HepG2 (cell line): Measurements from ENCODE around the gene MAN2B2. TPM values are rescaled to one million over a fixed set of nuclear protein-coding genes. Genes with fewer than 3 reads are reported as not detected.
A peak's percentile ranks its signal among the peaks of the same experiment; 100 is the strongest.

Experiments used
- CEBPB ChIP-seq: IDR thresholded peaks from 2 replicates; pipeline ENCODE4 v1.6.1; 2011; ENCODE audit warnings: low read depth, low read length, improper control_type of control experiment, borderline replicate concordance
- FOXA1 ChIP-seq, 2 experiments: fragments of 450-650 bp in 1 of 2; sonication (generic) in 1 of 2; formaldehyde crosslinking in 1 of 2; IDR thresholded peaks; 2 replicates each; pipeline versions ENCODE4 v1.4.0 to v1.6.1; 2016 to 2020; ENCODE audit warnings: missing genetic modification reagents in 1 of 2
- FOXK1 ChIP-seq: sonication (generic); formaldehyde crosslinking; IDR thresholded peaks from 2 replicates; pipeline ENCODE4 v1.4.0; 2020; ENCODE audit warnings: low read depth, missing genetic modification reagents, borderline replicate concordance
- FOXO4 ChIP-seq: sonication (generic); formaldehyde crosslinking; conservative IDR thresholded peaks from 2 replicates; pipeline ENCODE4 v1.8.1; 2023; ENCODE audit warnings: missing genetic modification reagents
- HMGXB3 ChIP-seq: sonication (generic); formaldehyde crosslinking; IDR thresholded peaks from 2 replicates; pipeline ENCODE4 v1.4.0; 2020; ENCODE audit warnings: missing genetic modification reagents, borderline replicate concordance
- RXRA ChIP-seq: sonication (generic); formaldehyde crosslinking; IDR thresholded peaks from 2 replicates; pipeline ENCODE4 v1.5.1; 2020; ENCODE audit warnings: missing genetic modification reagents
- SALL1 ChIP-seq: sonication (generic); formaldehyde crosslinking; IDR thresholded peaks from 2 replicates; pipeline ENCODE4 v1.8.0; 2022; ENCODE audit warnings: mild to moderate bottlenecking, missing genetic modification reagents
- SNAPC5 ChIP-seq: sonication (generic); formaldehyde crosslinking; IDR thresholded peaks from 2 replicates; pipeline ENCODE4 v1.8.1; 2023; ENCODE audit warnings: mild to moderate bottlenecking, missing genetic modification reagents, borderline replicate concordance
- ZBTB7A ChIP-seq: sonication (generic); formaldehyde crosslinking; IDR thresholded peaks from 2 replicates; pipeline ENCODE4 v1.8.0; 2022; ENCODE audit warnings: mild to moderate bottlenecking, missing genetic modification reagents
- ZFP91 ChIP-seq: sonication (generic); formaldehyde crosslinking; IDR thresholded peaks from 2 replicates; pipeline ENCODE4 v1.9.0; 2022; ENCODE audit warnings: missing genetic modification reagents, mild to moderate bottlenecking, borderline replicate concordance
- ZNF331 ChIP-seq: sonication (generic); formaldehyde crosslinking; IDR thresholded peaks from 2 replicates; pipeline ENCODE4 v1.4.0; 2020; ENCODE audit warnings: missing genetic modification reagents
- ZNF597 ChIP-seq: sonication (generic); formaldehyde crosslinking; IDR thresholded peaks from 2 replicates; pipeline ENCODE4 v1.5.0; 2020; ENCODE audit warnings: missing genetic modification reagents
- ZNF644 ChIP-seq: IDR thresholded peaks from 2 replicates; pipeline ENCODE4 v1.6.1; 2016; ENCODE audit warnings: low read depth
- ZNF687 ChIP-seq: sonication (generic); formaldehyde crosslinking; IDR thresholded peaks from 2 replicates; pipeline ENCODE4 v1.5.1; 2020; ENCODE audit warnings: mild to moderate bottlenecking, missing genetic modification reagents, moderate library complexity
- ZNF720 ChIP-seq: sonication (generic); formaldehyde crosslinking; IDR thresholded peaks from 2 replicates; pipeline ENCODE4 v1.4.0; 2020; ENCODE audit warnings: missing genetic modification reagents
- polyA plus RNA-seq, 8 experiments: library from polyadenylated mRNA; depleted of rRNA in 3 of 8; stranded (reverse) in 7 of 8; unstranded in 1 of 8; fragments of >200 nt; fragmentation: Illumina TruSeq in 4 of 8; extraction: Trizol in 4 of 8; gene quantifications; 2 replicates each; pipeline versions ENCODE4 v1.2.1 to v1.2.3, GENCODE V29; 2011 to 2016; ENCODE audit warnings: low read depth in 4 of 8, missing spikeins in 1 of 8, mixed read lengths in 1 of 8; ENCODE audit not compliant: insufficient read depth in 1 of 8
- total RNA-seq, 5 experiments: library from RNA; depleted of rRNA; stranded (reverse); fragments of >200 nt; fragmentation: Illumina TruSeq; extraction: Trizol; gene quantifications; 2 replicates each; pipeline ENCODE4 v1.2.3, GENCODE V29; 2016; ENCODE audit warnings: low read depth in 1 of 5

MAN2B2 gene
- total and polyA plus RNA-seq, 2 of the 13 experiments (the other 11 are each of a cell fraction or from before 2014, with no cell fraction given), result 4.8 to 5.4 TPM

GRCh38 chr4:6601661-6602250 is 26.8 kb downstream of the MAN2B2 start (continued):
- TF ChIP-seq FOXO4 (CRISPR knock-in tag) (no peak), SALL1 (CRISPR knock-in tag) (peak; percentile 35; the same call in 1 of the 2 replicates), HMGXB3 (CRISPR knock-in tag) (no peak), ZNF644 (CRISPR knock-in tag) (peak; percentile 43; the same call in 1 of the 2 replicates), CEBPB (0 out of 2 replicates have a peak, but pooled peaks have one; percentile 6), SNAPC5 (CRISPR knock-in tag) (no peak), FOXA1 (IDR thresholded peaks at IDR 0.05) (no peak), FOXA1 (CRISPR knock-in tag; IDR thresholded peaks at IDR 0.05) (peak; percentile 36; the same call in 1 of the 2 replicates), ZFP91 (CRISPR knock-in tag) (0 out of 2 replicates have a peak, but pooled peaks have one; percentile 32), ZNF331 (CRISPR knock-in tag) (peak; percentile 41; the same call in 1 of the 2 replicates), FOXK1 (no peak), RXRA (CRISPR knock-in tag) (0 out of 2 replicates have a peak, but pooled peaks have one; percentile 29), ZNF597 (CRISPR knock-in tag) (no peak), ZBTB7A (CRISPR knock-in tag) (no peak), ZNF720 (CRISPR knock-in tag) (no peak), ZNF687 (CRISPR knock-in tag) (peak; percentile 67)
